NOMO-1 (cell line): Measurements from ENCODE around the gene STK38L.
A peak's percentile ranks its signal among the peaks of the same experiment; 100 is the strongest.
"Not testable (repeated sequence)": the region's sequence is repeated elsewhere in the genome, so short reads cannot be mapped to it uniquely, and the experiment has no call there.

Source experiments
- DNase-seq, 2 experiments: peaks; one replicate each; lab custom pipeline; 2025; ENCODE audit not compliant: unreplicated experiment in 2 of 2; lab: John Stamatoyannopoulos, UW

STK38L gene

DNA sequence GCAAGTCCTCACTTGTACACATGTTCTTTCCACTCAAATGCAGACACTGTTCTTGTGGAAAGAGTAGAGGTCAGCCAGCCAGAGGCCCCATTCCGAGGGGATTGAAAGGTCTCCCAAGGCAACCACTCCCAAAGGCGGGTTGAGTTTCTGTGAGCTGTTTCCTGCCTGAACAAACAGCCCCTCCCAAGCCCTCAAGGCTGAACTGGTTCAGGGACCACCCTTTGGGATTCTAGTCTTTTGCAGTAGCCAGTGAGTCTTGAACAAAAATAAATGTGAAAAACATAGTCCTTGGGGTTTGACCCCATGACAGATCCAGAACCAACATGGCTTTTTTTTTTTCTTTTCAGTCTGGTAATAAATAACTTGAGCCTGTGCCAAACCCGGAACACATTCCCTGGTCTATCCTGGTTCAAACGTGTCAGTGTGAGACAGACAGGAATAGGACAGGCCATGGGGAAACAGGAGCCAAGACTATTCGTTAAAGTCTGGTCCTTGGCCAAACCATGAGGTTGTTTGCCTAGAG is 17.6 kb upstream of the STK38L start:
- no peak for DNase-seq

DNA sequence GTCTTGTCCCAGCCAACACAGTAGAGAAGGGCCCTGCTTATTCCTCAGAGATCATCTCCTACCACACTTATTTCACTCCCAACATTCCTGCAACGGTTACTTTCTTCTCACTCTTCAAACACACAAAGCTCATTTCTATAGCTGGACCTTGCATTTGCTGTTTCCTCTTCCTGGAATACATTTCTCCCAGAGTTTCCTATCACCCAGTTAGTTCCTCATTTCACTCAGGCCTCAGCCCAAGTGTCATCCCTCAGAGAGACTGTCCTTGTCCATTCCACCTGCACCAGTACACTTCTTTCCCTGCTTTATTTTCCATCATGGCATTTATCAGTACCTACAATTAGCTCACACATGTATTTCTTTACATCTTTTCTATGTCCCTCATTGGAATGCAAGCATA is 14.7 kb upstream of the STK38L start:
- peak in 1 of 2 experiments; percentile 15 for DNase-seq

DNA sequence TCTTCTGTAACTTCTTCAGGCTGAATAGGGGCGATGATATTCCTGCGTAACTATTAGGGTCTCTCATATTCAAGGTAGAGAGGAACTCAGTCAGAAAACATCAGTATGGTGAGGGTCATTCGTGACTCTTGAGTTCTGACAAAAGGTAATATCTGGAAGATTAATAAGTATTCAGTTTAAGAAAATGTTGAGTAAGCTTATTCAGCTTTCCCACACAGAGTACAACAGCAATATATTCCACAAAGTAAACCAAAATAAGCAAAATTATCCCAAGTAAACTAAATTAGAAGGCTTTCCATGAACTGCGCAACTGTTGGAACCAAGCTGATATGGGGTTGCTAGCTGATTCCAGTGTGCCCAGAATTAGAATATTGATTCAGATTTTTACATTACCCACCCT is 12.7 kb upstream of the STK38L start:
- not testable (repeated sequence) for DNase-seq

DNA sequence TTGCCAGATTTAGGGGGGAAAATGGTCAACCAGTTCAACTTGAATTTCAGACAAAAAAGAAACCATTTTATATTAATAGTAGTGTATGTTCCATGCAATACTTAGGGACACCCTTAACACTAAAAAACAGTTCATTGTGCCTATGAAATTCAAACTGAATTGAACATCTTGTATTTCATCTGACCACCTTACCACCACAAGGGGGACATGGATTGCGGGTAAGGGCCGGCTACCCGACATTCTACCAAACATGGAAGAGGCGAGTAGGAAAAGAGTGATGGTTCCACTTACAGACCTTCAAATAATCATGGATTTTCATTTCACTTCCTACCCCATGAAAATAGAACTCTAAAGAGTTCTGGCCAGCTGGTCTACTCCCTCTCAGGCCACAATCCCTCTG is 10.3 kb upstream of the STK38L start:
- DNase-seq: no peak

DNA sequence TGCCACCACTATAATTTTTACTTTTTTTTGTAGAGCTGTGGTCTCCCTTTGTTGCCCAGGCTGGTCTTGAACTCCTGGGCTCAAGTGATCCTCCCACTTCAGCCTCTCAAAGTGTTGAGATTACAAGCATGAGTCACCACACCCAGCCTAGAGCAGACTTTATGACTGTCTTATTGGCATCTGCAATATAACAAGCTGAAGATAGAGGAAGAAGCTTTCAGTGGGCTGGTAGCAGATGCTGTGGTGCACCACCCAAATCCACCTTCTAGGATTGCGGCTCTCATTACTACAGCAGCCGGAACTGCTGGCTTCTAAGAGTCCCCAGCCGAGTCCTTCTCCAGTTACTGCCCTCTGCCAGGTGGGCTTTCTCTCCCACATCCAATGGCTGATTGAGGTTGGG is 7.6 kb upstream of the STK38L start:
- DNase-seq: peak; percentile 86 to 95

DNA sequence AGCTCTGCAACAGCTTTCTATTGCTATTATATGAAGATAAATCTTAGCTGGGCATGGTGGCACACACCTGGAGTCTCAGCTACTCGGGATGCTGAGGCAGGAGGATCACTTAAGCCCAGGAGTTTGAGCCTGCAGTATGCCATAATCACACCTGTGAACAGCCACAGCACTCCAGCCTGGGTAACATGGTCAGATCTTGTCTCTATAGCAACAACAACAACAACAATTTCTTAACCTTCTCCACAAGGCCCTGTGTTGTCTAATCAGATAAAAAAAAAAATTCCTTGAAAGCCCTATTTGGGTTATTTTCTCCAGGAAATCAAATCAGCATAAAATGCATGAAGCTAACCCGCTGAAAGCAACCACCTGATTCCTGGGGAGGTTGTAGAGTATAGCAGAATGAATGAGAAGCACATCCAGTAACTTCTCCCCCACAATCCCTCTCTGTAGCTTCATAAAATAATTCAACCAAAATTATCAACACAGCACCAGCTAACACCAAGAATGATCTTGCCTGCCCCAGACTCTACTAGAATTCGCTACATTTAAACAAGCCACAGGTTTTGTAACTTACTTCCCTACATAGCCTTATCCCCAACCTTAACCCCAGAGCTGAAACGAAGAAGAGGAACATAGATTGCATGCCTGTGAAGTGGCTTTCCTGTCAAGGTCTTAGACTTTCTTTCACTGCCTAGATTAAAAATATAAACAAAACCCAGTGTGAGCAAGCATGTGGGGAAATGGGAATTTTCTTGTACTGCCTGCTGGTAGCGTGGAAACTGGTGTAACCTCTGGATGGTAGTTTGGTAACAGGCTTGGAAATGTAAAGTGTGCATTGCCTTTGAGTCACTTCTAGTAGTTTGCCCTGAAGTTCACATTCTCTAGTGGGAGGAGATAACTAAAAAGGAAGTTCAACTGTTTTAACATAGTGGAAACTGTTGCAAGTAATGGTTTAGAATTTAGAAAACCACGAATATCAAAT is 6.0 kb upstream of the STK38L start:
- peak; percentile 89 to 92 for DNase-seq

DNA sequence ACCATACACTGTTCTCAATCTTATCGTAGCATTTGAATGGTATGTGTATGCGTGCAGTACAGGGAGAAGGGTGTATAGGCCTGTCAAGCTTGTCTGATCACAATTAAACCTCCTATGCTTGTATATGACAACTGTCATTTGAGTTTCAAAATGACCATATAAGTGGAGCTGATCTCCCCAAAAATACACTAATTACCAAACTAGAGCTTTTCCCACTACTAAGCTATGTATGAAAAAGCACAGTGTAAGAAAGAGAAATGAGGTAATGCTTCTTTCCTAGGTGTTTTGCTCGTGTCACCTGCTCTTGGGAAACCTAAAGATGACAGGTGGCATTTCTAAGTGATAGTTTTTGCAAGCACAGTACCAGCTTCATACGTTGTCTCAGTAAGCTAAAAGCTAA is 1.1 kb upstream of the STK38L start:
- DNase-seq: no peak

DNA sequence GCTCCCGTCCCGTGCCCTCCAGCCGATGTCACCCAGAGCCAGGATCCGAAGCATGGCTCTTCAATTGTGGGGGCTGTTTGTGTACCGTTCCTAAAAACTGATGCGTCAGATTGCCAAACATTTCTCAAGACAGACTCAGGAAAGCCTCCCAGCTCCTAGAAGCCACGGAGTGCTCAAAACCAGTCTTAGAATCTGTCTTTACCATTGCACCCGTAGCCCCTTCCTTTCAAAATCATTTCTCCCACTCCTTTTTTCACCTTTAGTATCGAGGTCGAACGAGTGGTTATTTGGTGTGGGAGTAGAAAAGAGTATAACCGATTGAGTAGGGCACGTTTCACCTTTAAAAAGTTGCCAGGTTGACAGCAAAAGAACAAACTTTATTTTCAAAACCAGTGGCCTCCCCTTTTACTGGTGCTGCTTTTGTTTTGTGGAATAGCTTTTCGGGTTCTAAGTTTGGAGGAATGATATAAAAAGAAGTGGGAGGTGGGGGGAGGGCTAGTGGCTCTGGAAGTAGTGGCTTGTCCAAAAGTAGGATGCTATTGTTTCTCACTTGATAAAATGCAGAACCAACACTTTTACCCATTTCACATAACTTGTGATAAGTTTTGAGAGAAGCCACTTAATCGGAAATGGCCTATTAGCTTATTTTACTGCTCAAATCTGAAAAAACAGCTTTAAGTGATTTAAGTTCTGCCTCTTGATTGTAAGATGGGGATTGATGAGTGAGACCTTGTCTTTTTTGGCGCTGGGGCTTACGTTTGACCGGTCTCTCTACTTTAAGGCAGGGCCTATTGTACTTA is 803 bp downstream of the STK38L start:
- DNase-seq: peak in 1 of 2 experiments; percentile 46

DNA sequence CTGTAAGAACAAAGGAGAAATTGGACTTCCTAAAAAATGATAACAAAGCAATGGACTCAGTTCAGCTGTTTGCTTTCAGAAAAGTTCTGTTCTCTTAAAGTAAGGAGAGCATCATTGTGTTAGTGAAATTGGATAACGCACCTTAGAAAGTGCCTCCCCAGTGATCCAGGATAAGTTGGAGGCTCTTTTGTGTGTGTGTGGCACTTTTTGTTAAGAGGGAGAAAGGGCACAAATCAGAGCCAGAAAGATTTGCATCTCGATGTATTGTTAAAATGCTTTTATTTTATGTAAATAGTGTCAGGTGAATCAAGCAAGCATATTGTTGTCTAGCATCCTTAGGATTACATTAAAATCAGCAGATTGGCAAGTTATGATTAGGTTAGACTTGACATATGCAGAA is 2.1 kb downstream of the STK38L start:
- DNase-seq: no peak

DNA sequence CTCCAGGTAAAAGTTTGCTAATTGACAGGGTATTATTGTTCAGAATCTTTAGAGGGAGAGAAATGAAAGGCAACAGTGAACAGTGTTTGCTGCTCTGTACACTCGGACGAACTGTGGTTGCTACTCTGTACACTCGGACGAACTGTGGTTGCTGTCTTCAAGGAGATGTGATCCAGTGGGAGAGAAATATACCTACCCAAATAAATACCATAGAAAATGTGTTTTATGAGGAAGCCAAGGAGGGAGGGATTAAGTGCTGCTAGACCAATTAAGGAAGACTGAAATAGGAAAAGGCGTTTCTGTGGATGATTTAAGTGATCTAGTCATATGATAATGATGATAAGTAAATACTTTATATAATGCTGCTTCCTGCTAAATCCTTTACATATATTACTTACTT is 2.7 kb downstream of the STK38L start:
- DNase-seq: no peak

DNA sequence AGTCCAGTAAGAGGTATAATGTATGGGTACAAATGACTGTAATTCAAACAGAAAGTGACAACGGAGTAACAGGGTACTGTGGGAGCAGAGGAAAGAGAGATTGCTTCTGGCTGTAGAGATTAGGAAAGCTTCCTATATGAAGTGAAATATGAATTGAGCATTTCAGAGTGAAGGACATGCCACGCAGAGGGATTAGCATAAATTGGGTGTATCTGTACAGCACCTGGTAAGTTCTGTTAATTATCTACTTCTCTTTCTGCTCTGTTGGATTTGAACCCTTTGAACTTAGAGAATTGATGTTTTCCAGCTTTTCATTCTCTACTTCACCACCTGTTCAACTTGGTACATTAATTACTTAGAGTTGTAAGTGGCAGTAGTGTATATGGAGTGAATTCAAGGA is 8.8 kb downstream of the STK38L start:
- no peak for DNase-seq

DNA sequence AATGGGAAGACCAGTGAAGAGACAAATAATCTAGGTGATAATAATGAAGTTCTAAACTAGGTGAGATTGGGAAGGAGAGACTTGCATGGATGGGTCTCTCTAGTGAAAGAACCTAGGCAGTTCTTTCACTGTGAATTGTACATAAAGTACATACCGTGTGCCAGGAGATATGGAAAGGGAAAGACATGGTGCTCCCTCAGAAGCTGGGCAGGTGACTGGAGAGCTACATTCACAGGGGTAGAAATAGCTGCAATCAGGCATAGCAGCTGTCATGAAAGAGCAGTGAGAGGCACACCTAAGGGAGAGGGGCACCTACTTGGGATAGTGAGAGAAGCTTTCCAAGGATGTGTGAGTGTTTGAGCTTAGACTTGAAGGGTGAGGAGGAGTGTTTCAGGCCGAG is 9.3 kb downstream of the STK38L start:
- no peak for DNase-seq

DNA sequence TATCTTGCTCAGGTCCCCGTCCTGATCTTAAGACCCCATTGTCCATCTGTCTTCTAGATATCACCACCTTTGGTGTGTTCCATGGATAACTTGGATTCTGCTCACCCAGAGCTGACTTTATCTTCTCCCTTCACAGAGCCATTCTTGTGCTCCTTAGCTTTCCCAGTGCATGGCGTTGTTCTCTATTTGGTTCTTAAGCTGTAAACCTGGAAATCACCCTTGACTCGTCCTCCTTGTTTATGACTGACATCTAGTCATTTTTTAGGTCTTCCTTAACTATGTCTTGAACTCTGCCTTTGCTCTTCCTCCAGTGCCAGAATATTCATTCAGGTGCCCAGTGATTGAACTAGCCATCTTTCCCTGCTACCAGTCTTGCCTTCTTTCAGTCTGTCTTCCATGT is 11.7 kb downstream of the STK38L start:
- DNase-seq: no peak

DNA sequence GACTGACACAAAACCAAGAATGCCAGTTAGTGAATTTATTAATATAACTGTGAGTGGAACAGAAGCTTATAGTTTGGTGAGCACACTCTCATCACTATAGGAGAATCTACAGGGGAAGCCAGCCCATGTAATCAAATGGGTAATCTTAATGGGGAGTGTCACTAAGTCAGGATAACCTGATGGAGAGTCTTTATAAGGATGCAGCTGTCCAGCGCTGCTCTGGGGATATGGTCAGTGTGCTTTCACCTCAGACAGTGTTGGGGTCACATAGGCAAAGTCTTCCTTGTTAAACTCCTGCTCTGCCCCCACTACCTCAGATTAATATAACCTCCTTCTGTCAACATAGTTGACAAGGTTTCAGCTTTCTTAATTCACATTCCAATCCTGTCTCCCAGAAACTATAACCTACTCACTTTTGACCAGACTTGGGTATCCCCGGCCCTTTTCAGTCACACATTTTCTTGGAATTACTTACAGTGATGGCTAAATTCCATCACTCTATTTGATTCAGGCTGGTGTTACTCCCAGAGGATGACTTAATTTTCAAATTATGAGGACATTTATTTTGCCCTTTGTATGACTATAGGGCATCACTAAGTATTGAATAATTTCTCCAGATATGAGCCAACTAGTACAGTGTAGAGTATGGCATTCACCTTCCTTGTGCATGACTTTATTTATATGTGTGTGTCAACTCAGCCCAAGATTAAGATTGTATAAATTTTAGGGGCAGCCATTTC is 13.2 kb downstream of the STK38L start:
- DNase-seq: no peak

DNA sequence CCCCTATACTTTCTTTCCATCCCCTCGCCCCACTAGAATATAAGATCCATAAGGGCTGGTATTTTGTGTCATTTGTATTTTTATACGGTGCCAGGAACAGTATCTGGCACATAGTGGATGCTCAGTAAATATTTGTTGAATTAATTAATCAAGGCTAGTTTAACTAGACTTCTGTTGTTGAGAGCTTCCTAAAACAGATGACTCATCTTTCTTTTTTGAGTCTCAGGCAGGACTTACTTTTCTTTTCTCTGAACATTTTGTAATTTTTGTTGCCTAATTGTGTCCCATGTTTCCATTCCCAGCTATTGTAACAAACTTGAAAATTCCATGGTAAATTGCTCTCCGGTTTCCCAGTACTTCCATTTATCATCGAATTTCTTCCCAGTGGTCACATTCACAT is 16.7 kb downstream of the STK38L start:
- no peak for DNase-seq

DNA sequence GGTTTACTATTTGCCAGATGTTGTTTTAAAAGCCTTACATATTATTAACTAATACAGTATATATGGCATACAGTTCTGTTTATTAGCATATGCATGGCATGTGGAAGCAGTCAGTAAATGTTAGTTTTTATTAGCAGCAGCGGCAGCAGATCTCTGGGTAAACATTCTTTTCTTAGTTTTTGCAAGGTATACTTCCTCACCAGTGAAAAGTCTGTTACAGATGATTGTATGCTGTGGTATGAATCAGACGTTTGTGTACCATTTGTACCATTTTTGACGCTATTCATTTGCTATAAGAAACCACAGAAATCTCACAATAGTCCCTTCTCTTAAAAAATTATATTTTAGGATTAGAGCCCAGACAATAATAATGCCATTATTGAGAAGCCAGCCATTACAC is 17.8 kb downstream of the STK38L start:
- DNase-seq: no peak

DNA sequence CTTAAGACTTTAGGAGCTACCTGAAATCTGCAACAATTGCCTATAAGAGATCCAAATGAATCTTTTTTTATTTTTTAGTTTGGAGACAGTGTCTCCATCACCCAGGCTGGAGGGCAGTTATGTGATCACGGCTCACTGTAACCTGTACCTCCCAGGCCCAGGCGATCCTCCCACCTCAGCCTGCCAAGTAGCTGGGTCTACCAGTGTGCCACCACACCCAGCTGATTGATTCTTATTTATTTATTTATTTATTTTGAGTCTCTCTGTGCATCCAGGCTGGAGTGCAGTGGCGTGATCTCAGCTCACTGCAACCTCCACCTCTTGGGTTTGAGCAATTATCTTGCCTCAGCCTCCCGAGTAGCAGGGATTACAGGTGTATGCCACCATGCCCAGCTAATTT is 26.1 kb downstream of the STK38L start:
- DNase-seq: no peak

DNA sequence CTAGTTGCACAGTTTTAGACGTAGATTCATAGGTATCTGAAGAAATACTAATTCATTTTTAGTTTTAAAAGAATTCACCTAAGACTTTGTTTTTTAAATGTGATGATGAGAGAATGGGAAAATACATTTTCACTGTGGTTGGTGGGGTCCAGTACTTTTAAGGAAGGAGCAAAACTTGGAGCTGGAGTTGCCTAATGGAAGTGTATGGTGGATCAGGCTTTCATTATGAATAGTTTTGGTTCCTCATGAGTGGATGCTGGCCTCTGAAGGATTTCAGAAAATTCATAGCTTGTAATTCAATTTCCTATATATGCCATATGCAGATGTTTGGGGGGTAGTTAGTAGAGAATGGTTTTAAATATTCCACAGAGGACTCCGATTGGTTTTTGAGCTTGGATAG is 27.1 kb downstream of the STK38L start:
- DNase-seq: no peak

DNA sequence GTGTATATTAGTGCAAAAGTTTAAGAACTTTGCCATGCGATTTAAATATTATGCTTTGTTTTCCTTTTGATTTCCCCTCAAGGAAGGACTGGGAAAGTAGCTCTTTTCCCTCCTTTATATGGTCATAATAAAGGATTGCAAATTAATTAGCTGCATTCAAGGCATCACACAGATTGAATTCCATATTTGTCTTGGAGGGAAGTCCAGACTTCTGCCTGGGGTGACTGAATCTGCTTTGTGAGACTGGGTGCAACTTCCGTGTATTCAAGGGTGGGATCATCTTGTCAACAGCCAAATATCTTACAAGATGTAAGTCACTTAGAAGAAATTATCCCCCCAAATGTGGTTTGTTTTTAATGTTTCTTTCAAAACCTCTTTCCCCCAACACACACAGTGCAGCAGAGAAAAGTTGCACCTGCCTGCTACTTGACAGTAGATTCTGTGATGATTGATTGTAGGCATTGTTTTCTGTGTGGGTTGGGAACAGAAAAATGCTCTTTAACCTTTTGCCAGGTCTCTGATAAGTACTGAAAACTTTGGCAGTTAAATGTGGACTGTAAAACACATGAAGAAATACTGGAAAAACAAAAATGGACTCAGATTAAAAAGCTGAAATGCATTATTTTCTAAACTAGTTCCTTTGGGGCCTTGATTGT is 28.4 kb downstream of the STK38L start:
- no peak for DNase-seq

DNA sequence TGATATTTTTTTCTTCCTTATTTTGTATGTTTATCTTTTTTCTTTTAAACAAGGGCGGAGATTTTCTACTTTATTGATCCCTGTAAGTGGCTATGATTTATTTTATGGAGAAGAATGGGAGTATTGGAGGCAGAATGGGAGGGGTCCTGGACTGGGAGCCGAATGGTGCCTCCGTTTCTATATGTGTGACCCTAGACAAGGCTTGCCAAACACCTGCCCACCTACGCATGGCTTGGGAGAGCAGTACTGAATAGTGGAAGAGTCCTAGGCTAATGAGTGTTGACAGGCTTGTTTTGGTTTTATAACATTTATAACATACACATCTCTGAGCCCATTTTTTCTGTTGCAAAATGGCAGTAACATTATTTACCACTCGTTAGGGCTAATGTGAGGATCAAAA is 29.0 kb downstream of the STK38L start:
- DNase-seq: no peak
